GM21786 (cell line): ENCODE results near the gene MDM1.
A peak's percentile ranks its signal among the peaks of the same experiment; 100 is the strongest.

Experiments
- ATAC-seq: cut with Tn5 transposase; IDR thresholded peaks from one replicate; pipeline ENCODE4 v1.9.1; 2021; ENCODE audit not compliant: unreplicated experiment

MDM1 gene

DNA sequence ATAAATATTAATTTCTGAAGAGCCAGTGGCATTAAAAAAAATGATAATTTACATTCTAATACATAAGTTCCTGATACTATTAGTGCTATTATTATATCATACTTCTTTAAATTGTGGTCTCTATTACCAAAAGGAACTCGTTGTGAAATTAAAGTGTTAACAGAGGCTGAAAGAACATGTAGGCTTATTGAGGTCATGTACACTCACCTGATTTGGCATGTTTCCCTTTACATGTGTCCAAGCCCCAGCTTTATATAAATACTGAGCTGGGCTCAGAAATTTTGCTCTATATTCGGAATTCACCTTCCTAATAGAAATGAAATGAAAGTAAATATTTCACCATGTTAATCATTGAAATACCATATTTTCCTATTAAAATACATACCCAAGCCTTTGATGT lies 11.0 kb downstream of the MDM1 start:
- no peak for ATAC-seq

DNA sequence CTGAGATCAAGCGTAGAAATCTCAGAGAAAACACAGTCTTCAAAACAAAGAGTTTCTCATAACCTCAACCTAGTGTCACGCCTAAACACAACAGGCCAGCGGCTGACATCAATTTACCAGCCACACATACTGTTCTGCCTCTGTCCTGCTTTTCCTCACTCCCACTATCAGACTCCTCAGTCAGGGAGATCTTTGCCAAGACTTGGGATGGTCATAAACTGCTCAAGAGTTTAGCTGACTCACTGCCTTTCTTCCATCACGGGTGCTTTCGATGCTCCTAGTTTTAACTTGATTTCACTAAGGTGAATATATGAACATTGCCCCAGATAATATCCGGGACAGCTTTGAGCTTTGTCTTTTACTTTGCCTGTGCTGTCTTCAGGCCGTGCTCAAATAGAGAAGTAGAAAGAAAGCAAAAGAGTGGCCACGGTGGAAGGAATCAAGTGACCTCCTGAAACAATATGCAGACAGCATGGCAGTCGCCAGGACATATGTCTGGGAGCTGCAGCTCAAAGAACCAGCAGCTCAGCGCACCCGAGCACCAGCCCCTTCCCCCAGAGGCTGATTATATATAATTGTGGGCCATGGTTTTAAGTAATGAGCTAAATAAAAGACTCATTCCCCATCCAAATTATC lies 12.1 kb downstream of the MDM1 start:
- no peak for ATAC-seq

DNA sequence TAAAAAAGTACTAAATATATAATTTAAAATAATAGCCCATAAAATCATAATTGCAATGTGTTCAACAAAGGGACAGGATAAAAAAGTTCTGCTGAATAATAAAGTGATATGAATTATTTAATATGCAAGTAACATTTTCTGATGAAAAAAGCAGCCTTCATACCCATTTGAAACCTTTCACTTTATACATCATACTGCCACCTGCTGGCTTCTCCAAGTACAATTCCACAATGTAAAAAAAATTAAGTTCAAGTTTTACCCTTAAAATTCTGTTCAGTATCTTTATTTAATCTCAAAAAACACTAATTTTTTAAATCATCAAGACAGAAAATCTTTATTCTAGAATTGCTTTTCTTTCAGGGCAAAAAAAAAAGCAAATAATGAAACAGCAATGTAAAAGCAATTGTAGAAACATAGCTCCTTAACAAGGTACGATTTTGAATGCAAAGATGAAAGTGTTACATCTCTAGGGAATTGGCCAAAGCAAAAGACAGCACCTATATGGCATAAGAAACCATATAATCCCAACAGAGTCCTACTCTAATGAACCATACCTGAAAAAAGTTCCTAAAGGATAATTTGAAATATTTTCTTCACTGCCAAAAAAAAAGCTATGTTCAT lies 15.0 kb downstream of the MDM1 start:
- no peak for ATAC-seq

DNA sequence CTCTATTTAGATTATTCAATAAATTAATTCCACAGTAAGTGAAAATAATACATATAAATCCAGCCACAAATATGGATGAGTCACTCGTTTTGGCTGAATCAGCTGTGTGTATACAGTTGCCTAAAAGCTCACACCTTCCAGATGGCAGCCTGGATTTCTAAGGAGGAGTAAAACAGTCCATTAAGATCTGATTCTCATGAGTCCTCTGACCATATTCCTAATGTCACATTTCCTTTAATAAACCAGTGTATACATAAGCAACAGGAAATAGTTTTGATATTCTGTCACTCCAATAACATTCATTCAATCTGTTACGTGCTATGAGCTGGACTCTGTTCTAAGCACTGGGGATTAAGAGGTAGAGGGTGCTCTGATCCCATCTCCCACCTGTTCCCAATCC lies 21.8 kb downstream of the MDM1 start:
- no peak for ATAC-seq

DNA sequence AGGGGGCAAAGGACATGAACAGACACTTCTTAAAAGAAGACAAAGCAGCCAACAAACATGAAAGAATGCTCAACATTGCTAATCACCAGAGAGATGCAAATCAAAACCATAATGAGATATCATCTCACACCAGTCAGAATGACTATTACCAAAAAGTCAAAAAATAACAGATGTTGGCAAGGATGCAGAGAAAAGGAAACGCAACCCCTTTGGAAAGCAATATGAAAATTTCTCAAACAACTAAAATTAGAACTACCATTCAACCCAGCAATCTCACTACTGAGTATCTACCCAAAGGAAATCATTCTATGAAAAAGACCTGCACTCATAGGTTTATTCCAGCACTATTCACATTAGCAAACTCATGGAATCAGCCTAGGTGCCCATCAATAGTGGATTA lies 25.6 kb downstream of the MDM1 start:
- ATAC-seq = no peak

DNA sequence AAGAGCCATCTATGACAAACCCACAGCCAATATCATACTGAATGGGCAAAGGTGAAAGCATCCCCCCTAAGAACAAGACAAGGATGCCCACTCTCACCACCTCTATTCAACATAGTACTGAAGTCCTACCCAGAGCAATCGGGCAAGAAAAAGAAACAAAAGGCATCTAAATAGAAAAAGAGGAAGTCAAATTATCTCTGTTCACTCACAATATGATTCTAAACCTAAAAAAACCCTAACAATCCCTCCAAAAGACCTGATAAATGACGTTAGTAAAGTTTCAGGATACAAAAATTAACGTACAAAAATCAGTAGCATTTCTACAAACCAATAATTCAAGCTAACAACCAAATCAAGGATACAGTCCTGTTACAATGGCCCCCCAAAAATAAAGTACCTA lies 26.9 kb downstream of the MDM1 start:
- ATAC-seq = peak; percentile 53

DNA sequence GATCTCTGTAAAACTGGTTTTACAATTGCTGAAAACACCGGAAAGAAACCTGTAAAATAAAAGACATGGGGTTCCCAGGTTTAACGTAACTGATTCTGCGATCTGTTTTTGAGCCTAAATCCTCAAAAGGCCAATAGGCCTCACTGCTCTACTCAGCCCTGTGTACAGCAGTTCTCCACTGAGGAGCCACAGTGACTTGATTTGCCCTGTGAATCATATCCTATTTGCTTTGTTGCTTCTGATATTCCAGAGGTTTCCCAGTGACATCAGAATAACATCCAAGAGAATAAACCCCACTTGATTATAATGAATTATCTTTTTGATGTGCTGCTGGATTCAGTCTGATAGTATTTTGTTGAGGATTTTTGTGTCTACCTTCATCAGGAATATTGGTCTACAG lies 27.5 kb downstream of the MDM1 start:
- ATAC-seq = no peak

DNA sequence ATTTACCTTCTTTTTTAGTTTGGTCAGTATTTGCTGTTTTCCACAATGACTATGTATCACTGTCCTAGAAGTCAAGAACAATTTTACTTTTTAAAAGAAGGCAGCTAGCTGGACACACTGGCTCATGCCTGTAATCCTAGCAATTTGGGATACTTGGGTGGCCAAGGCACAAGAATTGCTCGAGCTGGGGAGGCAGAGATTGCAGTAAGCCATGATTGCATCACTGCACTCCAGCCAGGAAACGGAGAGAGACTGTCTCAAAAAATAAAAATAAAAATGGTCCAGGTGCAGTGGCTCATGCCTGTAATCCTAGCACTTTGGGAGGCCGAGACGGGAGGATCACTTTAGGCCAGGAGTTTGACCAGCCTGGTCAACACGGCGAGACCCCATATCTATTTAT lies 28.3 kb downstream of the MDM1 start:
- ATAC-seq = no peak

DNA sequence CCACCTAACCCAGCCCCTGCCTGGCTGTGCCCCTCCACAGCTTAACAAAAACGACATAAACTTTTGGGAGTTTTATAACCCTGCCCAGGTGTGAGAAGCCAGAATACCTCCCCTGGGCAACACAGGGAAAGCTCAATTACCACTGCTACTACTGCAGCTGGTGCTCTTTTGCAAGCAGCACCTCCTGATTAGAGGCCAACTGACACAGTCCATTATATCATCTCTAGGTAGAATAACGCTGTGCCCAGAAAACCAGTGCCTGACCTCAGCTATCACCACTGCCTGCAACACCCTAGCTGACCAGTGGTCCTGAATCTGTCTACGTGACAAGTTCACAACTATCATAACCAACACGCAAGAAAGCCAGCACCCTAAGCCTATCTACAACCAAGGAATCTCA lies 34.2 kb downstream of the MDM1 start:
- no peak for ATAC-seq

DNA sequence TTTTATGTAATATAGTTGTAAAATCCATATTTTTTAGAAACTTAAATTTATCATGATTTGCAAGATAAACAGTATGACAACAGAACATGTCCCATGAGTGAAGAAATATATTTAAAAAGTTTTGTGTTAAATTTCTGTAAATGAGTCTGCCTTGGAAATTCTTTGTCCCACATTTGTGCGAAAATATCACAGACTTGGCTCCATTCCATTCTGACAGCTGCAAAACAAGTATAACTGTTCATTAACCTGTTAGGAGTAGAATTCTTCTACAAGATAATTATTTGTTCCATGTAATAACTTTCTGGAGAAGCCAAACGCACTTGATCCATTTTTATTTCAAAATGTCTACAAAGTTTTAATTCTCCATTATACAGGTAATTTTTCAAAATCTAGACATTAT lies 37.9 kb downstream of the MDM1 start:
- no peak for ATAC-seq

DNA sequence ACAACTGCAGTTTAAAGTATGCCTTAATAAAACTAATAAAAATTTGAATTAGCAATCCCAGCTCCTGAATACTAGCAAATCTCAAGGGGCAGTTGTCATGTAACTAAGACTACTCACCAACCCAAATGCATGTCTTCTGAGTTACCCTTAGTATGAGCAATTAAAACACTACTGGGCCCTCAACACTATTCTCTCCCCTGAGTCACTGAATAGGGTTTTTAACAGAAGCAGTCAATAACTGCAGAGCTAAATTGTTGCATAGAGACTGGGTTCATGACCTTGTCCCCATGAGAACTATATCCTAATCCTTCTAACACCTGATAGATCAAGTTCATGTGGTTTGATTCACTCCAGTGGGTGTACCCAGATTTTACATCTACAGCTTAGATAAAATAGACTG lies 38.8 kb downstream of the MDM1 start:
- no peak for ATAC-seq

DNA sequence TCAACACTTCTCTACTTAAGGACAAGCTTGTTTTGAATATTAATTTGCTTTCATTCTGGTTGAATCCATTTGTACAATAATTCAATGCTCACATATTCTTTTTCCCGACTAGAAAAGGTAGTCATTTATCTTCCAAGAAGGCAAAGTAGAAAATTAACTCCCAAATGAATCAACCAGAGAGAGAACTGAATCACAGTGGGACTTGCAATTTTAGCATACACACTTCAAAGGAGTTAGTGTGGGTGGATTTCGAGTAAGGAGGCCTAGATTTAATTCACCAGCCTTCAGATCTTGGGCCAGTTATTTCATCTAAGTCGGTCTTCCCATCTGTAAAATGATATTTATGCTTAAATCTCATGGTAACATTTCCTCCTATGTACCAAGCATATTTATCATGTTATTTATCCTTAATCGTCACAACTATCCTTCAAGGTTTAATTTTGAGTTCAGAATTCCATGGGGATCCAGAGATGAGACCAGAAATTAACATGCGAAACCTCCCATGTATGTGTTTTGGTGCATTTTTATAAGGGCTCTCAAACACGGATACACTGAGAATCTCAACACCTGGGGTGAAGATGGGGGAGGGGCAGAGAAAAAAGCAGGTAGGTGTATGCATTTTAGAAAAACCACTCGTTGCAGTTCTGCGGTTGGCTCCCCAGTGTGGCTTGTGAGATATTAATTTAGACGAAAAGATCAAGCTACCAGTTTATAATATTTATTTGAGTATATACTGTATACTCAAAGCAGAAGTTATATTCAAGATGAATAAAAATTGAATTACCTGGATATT lies 39.8 kb downstream of the MDM1 start:
- ATAC-seq = no peak

DNA sequence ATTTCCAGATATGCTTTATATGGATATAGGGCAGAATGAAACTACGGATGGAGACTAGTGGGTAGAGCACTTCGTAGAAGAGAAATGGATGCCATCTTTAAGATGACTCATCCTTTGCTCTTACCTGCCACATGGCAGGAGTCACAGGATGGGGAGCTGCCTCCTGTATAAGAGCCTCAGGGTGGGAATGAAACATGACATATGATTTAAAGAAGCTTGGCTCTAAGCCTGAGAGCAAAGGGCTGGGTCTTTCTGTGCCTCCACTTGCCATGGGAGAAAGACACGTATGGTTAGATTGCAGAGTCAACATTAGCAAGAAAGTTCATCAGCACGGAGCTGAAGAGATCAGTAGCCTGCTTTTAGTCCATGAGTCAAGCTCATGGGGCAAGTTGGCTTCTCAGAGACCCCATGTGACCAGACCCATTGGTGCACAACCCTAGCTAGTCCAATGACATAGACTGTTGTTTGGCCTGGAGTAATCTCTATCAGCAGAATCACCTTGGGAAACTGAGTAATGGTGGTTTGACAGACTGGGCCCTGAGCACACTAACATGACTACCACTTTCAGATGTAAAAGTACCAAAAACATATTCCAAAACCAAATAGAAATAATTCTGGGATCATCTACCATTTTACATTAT lies 40.6 kb downstream of the MDM1 start:
- no peak for ATAC-seq

DNA sequence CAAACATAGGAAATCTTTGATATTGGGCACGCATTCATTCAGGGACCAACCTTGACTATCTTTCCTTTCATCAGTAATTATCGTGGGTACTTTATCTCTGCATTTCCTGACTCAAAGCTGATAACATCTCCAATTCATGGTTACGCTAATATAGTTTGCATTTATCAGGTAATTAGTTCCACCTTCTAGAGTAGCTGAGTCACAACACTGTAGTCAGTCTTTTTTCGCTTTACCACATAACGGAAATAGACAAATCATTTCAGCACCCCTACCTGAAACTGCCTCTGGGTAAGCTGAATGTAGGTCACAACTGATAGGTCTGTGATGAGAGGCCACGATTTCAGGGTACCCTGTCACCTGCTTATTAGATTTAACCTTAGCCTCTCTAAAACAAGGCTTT lies 42.0 kb downstream of the MDM1 start:
- peak; percentile 100 for ATAC-seq

DNA sequence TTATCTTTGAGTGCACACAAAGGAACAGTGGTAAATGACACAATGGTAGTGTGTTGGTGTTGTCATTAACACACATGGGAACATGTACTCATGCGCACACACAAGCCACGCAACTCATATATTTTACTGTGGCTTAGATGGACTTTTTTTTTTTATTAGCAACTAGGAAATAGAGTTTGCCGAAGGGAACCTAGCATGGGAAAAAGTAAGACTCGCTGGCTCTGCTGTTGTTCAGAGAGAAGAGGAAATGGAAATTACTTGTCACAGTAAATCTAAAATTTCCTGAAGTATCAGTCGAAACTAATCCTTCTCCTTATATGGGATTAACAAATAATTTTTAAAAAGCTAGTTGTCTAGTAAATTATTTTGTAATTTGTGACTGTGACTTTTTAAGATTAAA lies 45.1 kb downstream of the MDM1 start:
- no peak for ATAC-seq

DNA sequence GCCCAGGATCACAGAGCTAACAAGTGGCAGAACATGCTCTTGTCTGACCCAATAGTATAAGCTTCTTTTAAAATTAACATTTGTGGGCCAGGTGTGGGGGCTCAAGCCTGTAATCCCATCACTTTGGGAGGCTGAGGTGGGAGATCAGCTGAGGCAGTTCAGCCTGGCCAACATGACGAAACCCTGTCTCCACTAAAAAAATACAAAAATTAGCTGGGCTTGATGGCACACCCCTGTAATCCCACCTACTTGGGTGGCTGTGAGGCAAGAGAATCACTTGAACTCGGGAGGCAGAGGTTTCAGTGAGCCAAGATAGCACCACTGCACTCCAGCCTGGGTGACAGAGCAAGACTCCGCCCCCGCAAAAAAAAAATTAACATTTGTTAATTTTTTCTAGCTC lies 45.8 kb downstream of the MDM1 start:
- no peak for ATAC-seq

DNA sequence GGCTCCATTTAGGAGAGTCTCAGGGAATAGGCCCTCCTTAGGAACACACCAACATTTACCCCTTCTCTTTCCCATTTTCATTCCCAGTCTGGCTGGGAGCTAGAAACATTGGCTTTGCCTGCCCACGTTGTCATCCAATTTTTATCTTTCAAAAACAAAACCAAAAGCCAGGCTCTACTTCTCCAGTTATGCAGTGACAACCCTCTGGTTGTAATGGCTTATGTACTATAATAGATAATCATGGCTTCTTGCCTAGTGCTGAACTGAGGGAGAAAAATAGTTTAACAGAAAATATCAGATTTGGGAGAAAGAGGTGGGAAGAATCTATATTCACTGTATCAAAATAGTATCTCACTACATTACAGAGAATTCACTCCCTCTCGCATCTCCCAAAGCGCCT lies 46.6 kb downstream of the MDM1 start:
- ATAC-seq = no peak

DNA sequence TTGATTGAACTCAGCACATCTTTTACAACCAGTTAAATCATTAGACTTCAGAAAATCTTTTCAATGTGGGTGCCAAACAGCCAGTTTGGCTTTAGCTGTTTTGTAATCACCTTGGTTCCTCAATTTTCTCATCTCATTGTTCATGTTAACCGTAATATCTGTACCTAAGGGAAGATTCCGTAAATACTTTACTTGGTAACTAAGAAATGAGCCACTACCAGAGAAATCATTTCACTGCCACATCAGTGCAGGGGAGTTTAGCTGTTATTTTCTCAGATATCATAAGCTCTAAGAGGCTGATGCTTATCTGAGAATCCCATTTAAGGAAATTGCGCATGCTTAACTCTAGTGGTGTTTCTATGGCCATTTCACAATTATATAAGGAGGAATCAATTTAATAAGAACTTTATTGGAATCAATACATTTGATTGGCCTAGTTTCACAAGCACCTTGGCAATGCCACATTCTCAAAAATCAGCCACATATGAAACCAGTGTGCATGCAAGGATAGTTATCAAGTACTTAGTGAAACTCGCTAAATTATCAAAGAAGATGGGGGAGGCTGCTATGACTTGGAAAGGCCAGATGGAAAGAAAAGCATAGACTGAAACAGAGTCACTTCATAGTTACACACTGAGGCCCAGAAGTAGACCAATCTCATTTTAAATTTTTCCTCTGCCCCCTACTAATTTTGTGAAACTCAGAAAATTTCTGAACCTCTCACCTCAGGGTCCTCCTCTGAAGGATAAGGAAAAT lies 50.7 kb downstream of the MDM1 start:
- ATAC-seq = no peak

DNA sequence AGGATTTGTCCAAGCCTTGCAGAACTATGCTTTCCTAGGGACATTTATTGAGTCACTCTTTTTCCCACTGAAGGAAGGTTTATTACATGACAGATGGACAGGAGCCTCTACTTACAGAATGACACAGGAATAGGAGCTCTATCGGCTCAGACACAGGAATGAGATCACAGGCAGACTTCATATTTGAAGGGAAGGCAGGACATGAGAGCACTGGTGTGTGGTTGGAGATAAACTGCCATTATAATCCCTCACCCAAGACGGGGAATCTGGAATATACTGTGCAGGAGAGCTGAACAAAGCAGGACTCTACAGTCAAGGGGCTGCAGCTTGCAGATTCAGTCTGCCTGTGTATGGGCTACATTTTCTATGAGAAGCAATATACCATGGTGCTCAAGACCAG lies 51.9 kb downstream of the MDM1 start:
- no peak for ATAC-seq

DNA sequence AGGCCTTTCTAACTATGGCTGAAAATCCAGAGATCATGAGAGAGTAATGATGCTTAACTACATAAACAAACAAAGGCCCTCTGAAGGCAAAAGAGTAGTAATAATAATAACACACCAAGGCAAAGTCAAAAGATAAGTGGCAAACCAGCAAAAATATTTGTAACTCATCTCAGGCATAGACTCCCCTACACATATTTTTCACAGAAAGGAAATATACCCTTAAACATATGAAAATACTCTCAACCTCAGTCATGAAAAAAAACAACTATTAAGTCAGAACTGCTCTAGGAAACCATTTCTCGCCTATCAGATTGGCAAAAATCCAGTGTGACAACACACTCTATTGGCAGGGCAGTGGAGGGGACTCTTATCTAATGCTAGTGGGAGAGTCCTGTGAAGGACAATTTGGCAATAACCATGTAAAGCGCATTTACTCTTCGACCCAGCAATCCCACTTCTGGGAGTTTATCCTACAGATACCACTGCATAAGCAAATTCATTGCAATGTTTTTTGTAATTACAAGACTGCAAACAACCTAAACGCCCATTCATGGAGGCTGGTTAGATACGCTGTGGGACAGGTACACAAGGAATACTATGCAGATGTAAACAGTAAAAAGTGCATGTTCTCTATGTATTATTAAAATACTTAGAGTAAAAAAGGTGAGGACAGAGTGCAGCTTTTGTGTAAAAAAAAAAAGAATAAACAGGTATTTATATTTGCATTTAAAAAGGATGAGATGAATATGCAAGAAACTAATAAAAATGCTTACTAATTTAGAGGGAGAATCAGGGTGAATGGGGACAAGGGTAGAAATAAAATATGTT lies 52.7 kb downstream of the MDM1 start:
- ATAC-seq = no peak
